GM19468 (cell line): ENCODE data around the gene MYMX.

Experiments used
- ATAC-seq: cut with Tn5 transposase; IDR thresholded peaks from one replicate; pipeline ENCODE4 v1.9.1; 2021; ENCODE audit warnings: mild to moderate bottlenecking, moderate library complexity, moderate number of reproducible peaks; ENCODE audit not compliant: unreplicated experiment; ENCODE audit errors: extremely low read depth

MYMX gene

GRCh38 chr6:44217332-44218143 lies 812 bp downstream of the MYMX start:
- ATAC-seq: no peak

DNA sequence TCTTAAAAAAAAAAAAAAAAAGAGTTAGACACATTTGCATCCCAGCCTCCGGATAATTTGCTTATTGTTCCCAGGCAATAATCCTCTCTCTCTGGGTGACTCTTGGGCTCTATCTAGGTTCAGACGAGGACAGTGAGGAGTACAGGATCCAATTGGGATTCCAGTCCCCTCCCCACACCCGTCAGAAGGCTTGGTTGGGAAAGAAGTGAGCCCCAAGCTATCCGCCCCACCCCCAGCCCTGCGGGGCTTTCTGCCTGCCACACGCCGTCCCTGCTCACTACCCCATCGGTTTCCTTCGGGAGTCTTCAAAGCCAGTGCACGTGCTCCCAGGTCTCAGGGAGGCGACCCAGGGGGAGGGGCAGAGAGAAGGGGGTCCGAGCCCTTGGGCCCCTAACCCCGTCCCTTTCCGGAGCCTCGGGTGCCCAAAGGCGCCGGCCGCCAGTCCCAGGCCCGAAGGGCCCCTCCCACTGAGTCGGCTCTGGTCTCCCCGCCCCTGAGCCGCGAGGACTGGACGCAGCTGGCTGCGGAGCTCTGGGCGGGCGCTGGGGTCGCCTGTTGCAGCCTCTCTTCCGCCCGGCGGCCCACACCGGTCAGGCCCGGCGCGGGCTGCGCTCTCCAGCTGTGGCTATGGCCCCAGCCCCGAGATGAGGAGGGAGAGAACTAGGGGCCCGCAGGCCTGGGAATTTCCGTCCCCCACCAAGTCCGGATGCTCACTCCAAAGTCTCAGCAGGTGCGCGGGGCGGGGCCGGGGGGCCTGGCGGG lies 2.5 kb downstream of the MYMX start:
- ATAC-seq: peak; percentile 34

DNA sequence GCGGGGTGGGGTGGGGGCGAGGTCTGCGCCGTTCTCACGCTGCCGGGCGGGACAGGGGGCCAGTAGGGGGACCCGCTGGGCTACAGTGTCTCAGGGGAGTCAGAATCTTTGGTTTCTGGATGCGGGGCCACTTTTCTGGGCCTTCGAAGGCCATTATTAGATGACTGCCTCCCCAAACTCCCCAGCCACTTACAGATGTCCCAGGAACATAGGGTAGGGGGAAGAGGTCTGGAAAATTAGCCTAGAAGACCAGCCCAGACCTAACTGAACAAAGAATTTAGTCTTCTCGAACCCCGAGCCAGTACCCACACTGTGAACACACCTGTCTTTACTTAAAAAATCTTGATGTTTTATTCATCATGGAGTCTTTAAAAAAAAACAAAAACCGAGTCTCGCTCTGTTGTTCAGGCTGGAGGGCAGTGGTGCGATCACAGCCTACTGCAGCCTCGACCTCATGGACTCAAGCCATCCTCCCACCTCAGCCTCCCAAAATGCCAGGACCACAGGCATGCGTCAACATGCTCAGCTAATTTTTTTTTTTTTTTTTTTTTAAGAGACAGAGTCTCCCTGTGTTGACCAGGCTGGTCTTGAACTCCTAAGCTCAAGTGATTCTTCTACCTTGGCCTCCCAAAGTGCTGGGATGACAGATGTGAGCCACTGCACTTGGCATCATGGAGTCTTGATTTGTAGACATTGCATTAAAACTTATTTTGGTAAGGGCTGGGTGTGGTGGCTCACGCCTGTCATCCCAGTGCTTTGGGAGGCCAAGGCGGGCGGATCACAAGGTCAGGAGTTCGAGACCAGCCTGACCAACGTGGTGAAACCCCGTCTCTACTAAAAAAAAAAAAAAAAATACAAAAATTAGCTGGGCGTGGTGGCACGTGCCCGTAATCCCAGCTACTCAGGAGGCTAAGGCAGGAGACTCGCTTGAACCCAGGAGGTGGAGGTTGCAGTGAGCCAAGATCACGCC lies 3.4 kb downstream of the MYMX start:
- no peak for ATAC-seq

GRCh38 chr6:44220913-44221290 lies 4.2 kb downstream of the MYMX start:
- ATAC-seq: no peak

DNA sequence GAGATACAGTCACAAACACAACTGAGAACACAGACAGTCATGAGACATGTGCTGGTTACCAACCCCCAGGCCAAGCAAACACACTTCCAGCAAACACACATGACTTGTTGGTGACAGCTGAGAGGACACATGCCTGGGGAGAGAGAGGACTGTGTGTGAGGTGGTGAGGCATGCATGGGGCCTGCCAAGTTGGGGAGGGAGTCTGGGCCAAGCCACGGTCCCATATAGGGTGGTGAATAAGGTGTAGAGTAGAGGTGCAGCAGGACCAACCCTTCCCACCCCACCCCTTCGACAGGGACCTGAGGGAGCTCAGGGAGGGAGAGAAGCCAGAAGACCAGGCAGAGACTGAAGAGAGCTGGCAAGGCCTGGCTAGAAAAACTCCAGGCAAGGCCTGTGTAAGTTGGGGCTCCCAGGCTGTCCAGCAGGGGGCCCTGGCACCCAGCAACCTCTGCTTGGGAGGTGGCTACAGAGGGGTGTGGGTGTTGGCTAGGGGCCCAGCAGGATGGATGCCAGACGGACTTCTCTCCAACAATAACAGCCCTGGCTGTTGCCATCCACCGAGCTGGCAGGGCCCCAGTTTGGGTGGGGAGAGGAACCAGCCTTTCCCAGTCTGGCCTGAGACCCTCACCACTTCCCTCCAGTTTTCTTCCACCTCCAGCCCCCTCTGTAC lies 4.7 kb downstream of the MYMX start:
- no peak for ATAC-seq

DNA sequence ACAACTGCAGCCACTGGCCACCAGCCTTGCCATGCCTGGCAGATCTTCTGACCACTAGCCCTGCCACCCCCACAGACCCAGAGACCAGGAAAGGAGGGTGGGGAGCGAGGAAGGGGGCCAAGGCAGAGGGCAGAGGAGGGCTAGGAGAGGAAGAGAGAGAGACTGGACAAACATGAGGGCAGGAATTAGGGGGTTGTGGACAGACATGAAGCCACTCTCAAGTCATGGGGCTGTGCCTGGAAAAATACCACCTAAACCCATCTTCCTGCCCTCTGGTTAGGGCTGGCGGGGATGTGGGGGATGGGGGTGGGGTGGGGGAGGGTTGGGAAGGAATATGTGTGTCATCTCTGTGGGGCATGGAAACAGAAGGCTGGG lies 5.2 kb downstream of the MYMX start:
- ATAC-seq: no peak

DNA sequence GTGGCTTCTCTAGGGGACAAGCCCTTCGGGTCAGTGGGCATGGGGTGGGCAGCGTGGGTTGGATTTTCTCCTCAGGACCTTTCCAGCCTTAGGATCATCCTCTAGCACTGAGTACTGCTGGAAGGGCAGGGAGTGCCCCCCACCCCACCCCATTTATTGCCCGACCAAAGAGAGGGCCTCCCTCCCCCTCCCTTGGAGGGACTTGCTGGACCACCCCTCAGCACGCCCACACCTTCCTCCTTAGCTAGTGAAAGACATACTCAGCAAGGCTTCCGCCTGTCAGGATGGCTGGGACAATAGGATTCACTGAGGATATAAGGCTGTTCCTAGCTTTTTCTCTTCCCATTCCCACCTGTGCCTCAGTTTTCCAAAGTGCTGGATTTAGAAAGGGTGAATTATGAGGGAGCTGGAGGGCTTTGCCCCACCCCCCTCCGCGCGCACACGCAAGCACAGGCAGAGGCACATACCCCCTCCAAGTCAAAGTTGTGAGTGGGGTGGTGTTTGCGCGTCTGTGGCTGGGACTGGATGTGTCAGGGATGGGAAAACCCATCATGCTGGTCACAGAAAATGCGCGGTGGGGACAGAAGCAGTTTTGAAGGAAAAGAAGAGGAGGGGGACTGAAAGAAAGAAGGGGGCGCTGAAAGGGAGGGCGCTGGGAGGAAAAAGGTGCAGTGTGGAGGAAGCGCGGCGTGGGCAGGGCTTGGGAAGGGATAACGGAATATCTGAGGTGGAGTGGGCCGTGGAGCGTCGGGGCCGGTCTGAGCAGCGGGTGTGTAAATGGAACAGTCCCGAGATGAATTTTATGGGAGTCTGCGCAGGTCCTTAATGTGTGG lies 6.0 kb downstream of the MYMX start:
- no peak for ATAC-seq

DNA sequence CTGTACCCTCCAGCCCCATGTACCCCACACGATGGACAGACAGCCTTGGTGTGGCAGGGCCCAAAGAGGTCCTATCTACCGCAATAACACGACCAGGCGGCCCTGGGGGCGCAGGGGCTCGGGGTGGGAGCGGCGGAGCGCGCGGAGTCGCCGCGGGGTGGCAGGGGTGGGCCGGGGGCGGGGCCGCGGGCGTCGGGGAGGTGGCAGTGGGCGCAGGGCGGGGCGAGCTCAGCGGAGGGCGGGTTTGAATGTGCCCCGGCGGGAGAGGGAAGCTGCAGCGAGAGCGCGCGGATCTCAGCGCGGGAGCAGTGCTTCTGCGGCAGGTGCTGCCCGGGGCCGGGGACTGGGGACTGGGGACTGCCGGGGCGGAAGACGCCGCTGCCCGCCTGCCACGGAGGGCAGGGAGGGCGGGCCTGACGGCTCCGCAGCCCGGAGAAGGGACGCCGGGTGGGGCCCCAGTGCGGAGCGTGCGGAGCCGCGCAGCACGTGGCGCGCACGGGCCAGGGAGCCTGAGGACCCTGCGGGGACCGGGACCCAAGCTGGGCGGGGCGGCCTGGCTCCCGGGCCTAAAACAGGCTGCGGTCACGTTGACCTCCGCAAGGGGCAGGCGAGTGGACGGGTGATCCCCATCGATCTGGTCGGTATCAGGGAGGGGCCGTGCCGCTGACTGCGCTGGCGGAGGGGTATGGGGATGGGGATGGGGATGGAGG lies 6.7 kb downstream of the MYMX start, which contains the start of gene SLC29A1:
Gene SLC29A1 (plus strand): TSS at position 277 of the 710 bp plus-strand sequence. CDS start 3,719 bp downstream, outside the sequence.
- peak; percentile 35 for ATAC-seq

DNA sequence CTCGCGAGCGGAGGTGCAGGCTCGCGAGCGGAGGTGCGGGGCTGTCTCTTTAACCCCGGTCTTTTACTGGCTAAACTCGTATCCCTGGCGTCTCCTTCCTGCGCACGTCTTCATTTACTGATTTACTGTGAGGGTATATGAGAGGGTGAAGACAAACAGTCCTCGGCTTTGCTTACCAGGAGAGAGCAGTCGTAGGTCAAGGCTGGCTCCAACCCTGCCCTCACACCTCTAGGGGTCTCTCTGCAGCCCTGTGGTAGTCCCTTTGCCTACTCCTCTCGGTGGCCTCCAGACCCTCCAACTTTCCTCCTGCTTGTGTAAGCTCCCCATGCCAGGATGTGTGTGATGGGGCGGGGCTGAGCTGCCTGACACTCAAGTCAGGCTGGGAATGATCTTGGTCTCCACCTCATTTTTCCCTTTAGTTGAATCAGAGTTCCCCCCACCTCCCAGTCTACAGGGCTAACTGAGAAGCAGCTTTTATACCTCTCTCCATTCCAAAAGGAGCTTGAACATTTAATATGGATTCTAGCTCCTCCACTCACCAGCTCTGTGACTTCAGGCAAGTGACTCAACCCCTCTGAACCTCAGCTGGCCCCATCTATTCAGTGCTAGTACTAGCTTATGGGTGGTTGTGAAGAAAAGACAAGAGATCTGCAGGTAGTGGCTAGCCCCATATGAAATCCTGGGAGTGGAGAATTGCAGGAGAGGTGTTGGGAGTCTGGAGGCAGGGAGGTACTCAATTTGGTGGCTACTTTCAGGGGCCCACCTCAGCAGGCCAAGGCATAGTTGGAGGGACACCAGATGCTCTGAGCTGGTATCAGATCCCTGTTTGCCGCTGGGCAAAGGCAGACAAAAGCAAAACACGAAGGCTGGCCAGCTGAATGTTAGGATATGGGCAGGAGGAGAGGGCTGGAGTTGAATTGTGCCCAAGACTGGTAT lies 7.6 kb downstream of the MYMX start:
- ATAC-seq: no peak

- ATAC-seq: no peak
These were observed 8.2 kb downstream of the MYMX start for GRCh38 chr6:44224965-44225305.

DNA sequence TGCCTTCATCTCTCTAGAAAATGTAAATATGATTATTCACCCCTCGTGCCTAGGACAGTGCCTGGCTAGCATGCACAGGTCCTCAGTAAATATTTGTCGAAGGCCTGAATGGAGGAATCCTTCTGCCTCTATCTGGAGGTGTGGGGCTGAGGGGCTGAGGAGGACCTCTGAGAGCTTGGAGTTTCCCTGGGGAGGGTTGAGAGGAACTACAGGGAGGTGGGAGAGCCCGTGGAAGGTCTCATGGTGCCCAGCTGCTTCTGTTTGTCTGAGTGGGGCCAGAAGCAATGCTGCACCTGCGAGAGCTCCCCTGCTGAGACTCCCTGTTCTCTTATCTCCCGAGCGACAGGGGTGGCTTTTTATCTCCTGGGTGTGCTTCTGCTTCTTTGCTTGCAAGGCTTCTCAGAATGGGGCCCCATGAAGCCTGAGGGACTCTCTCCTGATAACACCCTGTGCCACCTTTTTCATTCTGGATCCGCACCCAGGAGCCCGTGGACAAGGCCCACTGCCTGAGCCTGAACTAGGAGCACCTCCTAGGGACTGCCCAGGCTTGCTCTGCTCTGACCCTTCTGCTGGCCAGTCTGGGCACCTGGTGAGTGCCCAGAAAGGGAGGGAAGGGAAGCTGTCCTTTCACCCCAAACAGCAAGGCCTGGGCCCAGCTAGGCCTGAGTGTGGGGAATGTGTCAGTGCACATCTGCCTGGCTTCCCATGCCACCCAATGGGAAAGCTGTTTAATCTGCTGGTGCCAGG lies 9.0 kb downstream of the MYMX start:
- no peak for ATAC-seq

- no peak for ATAC-seq
These were observed 9.8 kb downstream of the MYMX start for GRCh38 chr6:44226368-44227147.

GRCh38 chr6:44227148-44227793 lies 10.5 kb downstream of the MYMX start:
- ATAC-seq: no peak

DNA sequence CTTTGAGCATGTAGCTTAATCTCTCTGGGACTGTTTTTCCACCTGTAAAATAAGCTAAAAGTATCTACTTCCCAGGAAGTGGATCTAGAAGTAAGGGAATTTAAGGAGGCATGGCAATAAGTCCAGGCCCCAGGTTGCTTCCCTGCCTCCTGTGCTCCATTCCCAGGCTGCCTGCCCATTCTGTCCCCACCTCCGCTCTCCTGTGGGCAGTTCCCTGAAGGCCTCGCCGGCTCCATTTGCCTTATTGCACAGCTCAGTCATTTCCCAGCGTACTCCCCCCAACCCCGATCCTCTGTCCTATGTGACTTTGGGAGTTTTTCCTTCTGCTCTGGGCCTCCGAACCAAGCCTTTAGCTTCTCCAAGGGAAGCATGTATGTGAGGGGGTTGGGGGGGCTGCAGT lies 11.3 kb downstream of the MYMX start:
- no peak for ATAC-seq

DNA sequence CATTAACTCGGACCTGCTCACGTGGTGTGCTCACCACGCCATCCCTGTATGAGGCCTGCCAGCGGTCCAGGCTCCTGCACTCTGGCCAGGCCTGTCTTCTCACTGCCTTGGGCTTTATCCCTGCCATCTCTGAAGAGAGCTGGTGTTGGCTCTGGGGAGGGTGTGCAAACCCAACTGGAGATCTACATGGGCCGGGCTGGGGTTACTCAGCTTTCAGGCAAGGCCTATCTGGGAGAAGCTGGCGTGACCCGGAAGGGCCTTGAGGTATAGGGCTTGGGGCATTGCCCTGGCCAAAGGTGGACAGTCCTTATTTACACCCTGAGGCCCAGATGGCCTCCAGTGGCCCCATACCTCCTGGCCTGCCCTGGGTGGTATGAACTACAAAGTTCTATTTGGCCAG lies 11.7 kb downstream of the MYMX start:
- ATAC-seq: no peak

GRCh38 chr6:44228836-44229235 lies 12.1 kb downstream of the MYMX start:
- ATAC-seq: no peak
